GM21381 (cell line): ENCODE results near the gene CCDC154.

ENCODE experiments used
- ATAC-seq: cut with Tn5 transposase; IDR thresholded peaks from one replicate; pipeline ENCODE4 v1.9.1; 2021; ENCODE audit warnings: mild to moderate bottlenecking, moderate library complexity; ENCODE audit not compliant: unreplicated experiment

CCDC154 gene

DNA sequence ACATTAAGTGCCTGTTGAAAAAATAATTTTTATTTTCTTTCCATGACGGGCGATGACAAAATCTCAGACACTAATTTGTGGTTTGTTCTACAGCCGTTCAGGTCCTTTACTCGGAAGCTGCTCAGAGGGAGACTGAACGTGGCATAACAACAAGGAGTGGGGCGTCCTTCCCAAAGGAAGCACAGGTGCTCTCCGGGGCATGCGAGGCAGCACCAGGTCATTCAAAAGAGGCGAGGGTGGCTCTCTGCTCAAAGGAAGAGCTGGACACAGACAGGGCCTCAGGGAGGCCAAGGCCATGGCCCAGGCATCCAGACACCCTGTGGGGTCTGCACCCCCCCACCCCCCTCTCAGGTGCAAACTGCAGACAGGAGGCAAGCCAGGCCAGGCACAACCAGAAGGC, 46.0 kb downstream of the CCDC154 start:
- no peak for ATAC-seq

DNA sequence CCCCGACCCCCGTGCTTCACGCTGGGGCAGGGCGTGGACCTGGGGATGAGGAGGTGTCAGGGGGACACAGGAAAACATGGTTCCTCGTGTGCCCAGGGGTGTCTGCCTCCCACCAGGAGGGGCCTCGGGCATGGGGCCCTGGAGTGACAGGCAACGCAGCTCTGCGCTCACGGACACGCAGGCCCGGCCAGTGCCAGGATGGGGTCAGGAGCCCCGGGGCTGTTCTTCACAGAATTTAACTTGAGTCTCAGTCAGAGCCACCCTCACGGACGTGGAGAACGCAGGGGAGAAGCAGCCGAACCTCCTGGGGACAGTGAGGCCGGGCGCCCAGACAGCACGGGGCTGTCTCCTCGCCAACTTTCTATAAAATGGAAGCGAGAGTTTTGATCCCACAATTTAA, 46.6 kb downstream of the CCDC154 start:
- ATAC-seq = no peak

DNA sequence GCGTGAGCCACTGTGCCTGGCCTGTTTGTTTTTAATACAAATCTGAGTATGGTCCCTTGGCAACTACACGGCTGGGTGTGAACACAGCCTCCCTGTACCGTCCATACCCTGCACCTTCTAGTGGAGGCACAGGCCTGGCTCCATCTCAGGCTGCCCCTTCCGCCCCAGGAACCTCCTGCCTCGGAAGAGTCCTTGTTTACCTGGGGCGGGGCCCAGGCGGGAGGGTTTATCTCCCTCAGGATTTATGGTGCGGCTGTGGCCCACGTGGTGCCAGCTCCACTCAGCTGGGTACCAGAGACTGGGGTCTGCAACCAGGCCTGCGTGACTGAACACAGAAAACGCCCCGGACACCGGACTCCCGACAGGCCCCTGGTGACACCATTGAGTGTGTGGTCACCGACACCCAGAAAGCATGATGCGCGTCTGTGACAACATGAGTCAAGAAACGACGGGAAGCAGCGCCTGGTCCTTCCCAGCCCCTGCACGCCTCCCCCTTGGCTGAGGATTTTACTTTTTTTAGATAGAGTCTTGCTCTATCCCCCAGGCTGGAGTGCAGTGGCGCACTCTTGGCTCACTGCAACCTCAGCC, 48.8 kb downstream of the CCDC154 start:
- ATAC-seq = no peak

DNA sequence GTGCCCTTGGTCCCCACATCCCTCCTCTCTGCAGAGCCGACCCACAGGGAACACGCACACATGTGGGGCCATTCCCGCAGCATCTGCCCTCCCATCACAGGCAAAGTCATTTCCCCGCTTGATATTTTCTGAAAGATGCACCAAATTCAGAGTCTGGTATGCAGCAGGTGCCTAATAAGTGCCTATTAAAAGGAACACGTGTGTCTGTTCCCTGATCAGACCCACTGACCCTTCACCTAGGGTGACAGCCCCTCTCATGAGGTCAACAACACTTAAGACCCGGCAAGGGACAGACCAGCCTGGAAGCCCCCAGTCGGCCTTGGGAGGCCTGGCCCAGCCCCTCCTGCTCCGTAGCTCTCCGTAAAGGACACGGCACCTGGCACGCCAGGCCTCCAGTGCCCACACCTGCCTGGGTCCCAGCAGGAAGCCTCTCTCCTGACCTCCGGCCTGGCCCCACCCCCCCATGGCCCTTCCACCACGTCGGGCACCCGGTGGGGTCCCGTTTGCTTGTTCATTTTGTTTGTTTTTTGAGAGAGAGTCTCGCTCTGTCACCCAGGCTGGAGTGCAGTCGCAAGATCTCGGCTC, 49.9 kb downstream of the CCDC154 start:
- no peak for ATAC-seq

DNA sequence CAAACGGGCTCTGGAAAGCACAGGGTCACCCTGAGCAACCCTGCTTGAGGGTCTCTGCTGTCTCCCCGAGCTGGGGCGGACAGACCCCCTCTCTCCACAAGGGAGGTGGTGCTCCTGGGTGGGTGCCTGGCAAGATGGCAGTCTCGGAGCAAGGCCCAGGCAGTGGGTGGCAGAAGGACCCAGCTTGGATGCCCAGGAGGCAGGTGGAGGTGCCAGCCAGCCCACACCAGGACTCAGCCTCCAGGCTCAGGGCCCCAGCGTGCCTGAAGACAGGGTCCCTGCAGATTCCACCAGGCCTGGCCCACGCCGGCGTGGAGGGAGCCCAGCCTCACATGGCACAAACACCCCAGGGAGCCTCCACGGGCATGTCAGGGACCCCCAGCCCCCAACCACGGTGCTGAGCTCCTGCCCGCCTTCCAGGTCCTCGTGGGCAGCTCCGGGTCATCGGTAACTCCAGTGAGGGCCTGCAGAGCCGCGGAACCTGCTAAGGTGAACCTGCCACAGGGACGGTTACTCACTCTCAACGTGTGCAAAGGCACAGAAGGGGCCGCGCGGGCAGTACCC, 50.7 kb downstream of the CCDC154 start:
- ATAC-seq = no peak

- ATAC-seq = no peak
Measured at GRCh38 chr16:1392826-1393225, 51.5 kb downstream of the CCDC154 start.

DNA sequence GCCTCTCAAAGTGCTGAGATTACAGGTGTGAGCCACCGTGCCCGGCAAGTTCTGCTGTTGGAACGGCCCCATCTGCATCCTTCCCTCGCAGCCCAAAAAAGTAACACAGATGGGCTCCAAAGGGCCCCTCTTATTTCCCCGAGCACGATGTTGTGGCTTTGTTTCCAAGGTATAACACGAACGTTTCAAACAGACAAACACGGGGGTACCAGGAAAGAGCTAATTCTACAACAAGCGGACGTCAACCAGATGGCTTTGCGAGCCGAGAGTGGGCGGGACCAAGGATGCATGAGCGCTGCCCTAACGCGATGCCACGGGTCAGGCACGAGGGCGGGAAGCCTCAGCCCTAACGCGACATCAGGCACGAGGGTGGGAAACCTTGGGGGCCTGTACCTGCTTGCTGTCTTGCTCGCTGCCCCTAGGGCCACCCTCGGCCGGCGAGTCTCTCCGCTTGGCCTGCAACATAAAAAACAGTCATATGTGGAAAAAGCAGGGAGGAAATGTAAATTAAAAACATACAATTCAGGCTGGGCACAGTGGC, 54.0 kb downstream of the CCDC154 start:
- ATAC-seq = no peak

DNA sequence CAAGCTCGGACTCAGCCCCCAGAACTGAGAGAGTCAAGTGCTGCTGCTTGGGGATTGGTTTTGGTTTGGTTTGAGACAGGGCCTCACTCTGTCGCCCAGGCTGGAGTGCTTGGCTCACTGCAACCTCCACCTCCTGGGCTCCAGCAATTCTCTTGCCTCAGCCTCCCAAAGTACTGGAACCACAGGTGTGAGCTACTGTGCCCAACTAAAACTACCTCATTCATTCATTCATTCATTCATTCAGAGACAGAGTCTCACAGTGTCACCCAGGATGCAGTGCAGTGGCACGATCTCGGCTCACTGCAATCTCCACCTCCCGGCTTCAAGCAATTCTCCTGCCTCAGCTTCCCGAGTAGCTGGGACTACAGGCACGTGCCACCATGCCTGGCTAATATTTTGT, 54.6 kb downstream of the CCDC154 start:
- no peak for ATAC-seq

GRCh38 chr16:1387331-1387730, 57.0 kb downstream of the CCDC154 start:
- no peak for ATAC-seq

DNA sequence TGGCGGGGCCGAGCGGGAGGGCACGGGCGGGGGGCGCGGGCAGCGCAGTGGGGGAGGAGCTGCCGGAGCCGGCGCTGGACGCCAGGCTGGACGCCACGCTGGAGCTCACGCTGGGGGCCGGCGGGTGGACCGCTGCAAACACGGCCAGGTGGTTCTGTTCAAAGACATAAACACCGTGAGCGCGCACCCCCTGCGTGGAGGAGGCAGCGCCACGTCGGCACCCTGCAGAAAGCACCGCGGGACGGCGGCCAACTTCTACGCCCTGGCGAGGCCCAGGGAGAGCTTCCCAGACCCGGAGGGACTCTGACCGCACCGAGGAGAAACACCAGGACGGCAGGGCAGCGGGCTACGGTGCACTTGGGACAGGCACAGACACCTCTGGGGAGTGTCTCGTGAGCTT, 59.1 kb downstream of the CCDC154 start:
- no peak for ATAC-seq
